SU-DHL-6 (cell line): ENCODE results near the gene POLE3.
"Not testable (repeated sequence)": the region's sequence is repeated elsewhere in the genome, so short reads cannot be mapped to it uniquely, and the experiment has no call there.

Experiments
- H2AFZ ChIP-seq: fragments of 200-600 bp; sonication (generic); 2 replicates; pipeline ENCODE4 v1.6.1; 2014; ENCODE audit warnings: low read depth, mild to moderate bottlenecking, moderate library complexity, mixed read lengths, antibody characterized with exemption, low read length; ENCODE audit not compliant: severe bottlenecking
- H3F3A ChIP-seq: fragments of 200-600 bp; shearing (Covaris generic); 2 replicates; pipeline ENCODE4 v1.6.0; 2016; ENCODE audit warnings: antibody characterized with exemption, mild to moderate bottlenecking; ENCODE audit not compliant: insufficient read depth
- H3K27ac ChIP-seq: fragments of 200-600 bp; sonication (generic); 2 replicates; pipeline ENCODE4 v1.5.1; 2016; ENCODE audit warnings: low read depth, mild to moderate bottlenecking, low read length, moderate library complexity, mixed read lengths
- H3K27me3 ChIP-seq: fragments of 200-600 bp; sonication (generic), shearing (Covaris generic); 2 replicates; pipeline ENCODE4 v1.6.0; 2014; ENCODE audit warnings: mild to moderate bottlenecking, low read length
- H3K36me3 ChIP-seq: fragments of 200-600 bp; sonication (generic); 2 replicates; pipeline ENCODE4 v1.6.1; 2014; ENCODE audit warnings: mild to moderate bottlenecking, low read length, mixed read lengths
- H3K4me2 ChIP-seq: fragments of 300-600, 200-600 bp; shearing (Covaris generic), sonication (generic); 2 replicates; pipeline ENCODE4 v1.6.0; 2014; ENCODE audit warnings: low read length, low read depth, mild to moderate bottlenecking; ENCODE audit not compliant: poor library complexity, severe bottlenecking
- H3K4me3 ChIP-seq: fragments of 200-600 bp; sonication (generic); 2 replicates; pipeline ENCODE4 v1.5.1; 2014; ENCODE audit warnings: antibody characterized with exemption, low read length, mild to moderate bottlenecking, mixed read lengths; ENCODE audit not compliant: insufficient read depth, poor library complexity, severe bottlenecking
- H3K79me2 ChIP-seq: fragments of 200-600 bp; sonication (generic); 2 replicates; pipeline ENCODE4 v1.6.1; 2014; ENCODE audit warnings: mild to moderate bottlenecking, low read length, moderate library complexity; ENCODE audit not compliant: insufficient read depth
- H3K9ac ChIP-seq: fragments of 200-600 bp; sonication (generic); 2 replicates; pipeline ENCODE4 v1.7.0; 2014; ENCODE audit warnings: mild to moderate bottlenecking, low read length
- H3K9me2 ChIP-seq: fragments of 200-600 bp; sonication (generic); replicated peaks from 2 replicates; pipeline ENCODE4 v1.6.1; 2014; ENCODE audit warnings: low read length; ENCODE audit not compliant: insufficient read depth
- H3K9me3 ChIP-seq: fragments of 200-600 bp; sonication (generic); 2 replicates; pipeline ENCODE4 v1.6.1; 2014; ENCODE audit warnings: low read length, mixed read lengths; ENCODE audit not compliant: insufficient read depth
- H4K20me1 ChIP-seq: fragments of 200-600 bp; sonication (generic); 2 replicates; pipeline ENCODE4 v1.6.1; 2014; ENCODE audit warnings: low read depth, mild to moderate bottlenecking, antibody characterized with exemption, low read length, moderate library complexity, mixed read lengths
- EZH2phosphoT487 ChIP-seq: fragments of 200-600 bp; sonication (generic), shearing (Covaris generic); conservative IDR thresholded peaks from 2 replicates; pipeline ENCODE4 v1.6.1; 2018; ENCODE audit warnings: mild to moderate bottlenecking, antibody characterized with exemption, low read length, moderate library complexity, mixed read lengths
- TF ChIP-seq, protein P1 (sequence below): fragments of 200-600 bp; sonication (generic); IDR thresholded peaks from one replicate; pipeline ENCODE4 v1.5.1; 2017; ENCODE audit warnings: antibody characterized with exemption, mild to moderate bottlenecking, low read length, moderate library complexity; ENCODE audit not compliant: insufficient read depth, poor library complexity, severe bottlenecking

POLE3 gene

DNA sequence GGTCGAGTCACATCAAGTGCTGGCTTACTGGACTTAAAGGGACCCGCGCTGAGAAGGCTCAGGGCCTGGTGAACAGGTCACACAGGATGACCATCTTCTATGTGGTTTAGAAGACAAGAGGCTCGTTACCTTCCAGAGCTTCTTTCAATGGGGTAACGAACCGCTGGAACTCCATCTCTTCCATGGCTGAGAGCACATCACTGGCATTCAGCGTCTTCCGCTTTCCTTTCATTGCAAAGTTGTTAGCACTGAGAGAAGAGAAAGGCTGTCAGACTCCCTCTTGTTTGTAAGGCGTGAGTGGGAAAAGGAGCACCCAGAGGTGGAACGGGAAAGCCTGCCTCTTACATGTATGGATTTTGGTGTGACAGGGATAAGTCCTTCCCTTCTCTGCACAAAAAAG lies 994 bp downstream of the POLE3 start:
- H3K27me3 ChIP-seq, result no peaks in the 10 kb centered on the region
- no peak overlapping the region for H2AFZ ChIP-seq
- peaks cover 28% of the 10 kb centered on the region for H3K79me2 ChIP-seq
- H3K9me2 ChIP-seq, result no peaks in the 10 kb centered on the region
- no peaks in the 10 kb centered on the region for H4K20me1 ChIP-seq
- peak overlapping the region; percentile 92 for H3K27ac ChIP-seq
- peak overlapping the region; percentile 73 for H3K4me2 ChIP-seq
- peaks cover 19% of the 10 kb centered on the region for H3F3A ChIP-seq
- peaks cover 9% of the 10 kb centered on the region; the same call in 1 of the 2 replicates for H3K36me3 ChIP-seq
- H3K4me3 ChIP-seq, result peak overlapping the region; percentile 88
- TF ChIP-seq EZH2phosphoT487, result no peak
- TF ChIP-seq, protein P1, sequence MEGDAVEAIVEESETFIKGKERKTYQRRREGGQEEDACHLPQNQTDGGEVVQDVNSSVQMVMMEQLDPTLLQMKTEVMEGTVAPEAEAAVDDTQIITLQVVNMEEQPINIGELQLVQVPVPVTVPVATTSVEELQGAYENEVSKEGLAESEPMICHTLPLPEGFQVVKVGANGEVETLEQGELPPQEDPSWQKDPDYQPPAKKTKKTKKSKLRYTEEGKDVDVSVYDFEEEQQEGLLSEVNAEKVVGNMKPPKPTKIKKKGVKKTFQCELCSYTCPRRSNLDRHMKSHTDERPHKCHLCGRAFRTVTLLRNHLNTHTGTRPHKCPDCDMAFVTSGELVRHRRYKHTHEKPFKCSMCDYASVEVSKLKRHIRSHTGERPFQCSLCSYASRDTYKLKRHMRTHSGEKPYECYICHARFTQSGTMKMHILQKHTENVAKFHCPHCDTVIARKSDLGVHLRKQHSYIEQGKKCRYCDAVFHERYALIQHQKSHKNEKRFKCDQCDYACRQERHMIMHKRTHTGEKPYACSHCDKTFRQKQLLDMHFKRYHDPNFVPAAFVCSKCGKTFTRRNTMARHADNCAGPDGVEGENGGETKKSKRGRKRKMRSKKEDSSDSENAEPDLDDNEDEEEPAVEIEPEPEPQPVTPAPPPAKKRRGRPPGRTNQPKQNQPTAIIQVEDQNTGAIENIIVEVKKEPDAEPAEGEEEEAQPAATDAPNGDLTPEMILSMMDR, result no peak
- peak overlapping the region; percentile 87 for H3K9ac ChIP-seq
- H3K9me3 ChIP-seq, result no peaks in the 10 kb centered on the region

DNA sequence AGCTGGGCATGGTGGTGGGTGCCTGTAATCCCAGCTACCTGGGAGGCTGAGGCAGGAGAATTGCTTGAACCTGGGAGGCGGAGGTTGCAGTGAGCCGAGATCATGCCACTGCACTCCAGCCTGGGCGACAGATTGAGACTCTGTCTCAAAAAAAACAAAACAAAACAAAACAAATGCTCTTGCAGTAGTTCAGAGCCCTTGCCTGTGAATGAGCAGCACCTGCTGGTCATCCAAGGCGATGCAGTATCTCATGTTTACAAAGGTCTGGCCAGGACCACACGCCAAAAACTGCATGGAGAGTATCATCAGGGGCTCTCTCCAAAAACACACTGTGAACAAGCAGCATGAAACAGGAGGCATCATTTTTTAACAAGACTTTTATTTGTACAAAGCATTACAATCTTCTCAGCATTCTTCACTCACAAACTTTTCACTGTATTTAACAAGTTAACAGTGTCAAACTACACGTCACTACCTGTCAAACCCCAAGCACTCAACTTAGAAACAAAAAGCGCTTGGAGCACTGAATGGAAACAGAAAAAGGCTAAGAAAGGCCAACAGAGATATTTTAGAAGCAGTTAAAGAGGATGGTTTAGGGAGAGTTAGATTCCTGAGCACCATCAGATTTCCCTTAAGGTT lies 3.5 kb downstream of the POLE3 start:
- not testable (repeated sequence) for H3K4me3 ChIP-seq, H2AFZ ChIP-seq, H3K27me3 ChIP-seq, H3K36me3 ChIP-seq, H3K9me3 ChIP-seq, H3K9me2 ChIP-seq, H4K20me1 ChIP-seq
- H3K79me2 ChIP-seq, result peaks cover 28% of the 10 kb centered on the region
- H3K4me2 ChIP-seq, result peak overlapping the region; percentile 73
- peak overlapping the region; percentile 87; the same call in 1 of the 2 replicates for H3K9ac ChIP-seq
- peaks cover 19% of the 10 kb centered on the region for H3F3A ChIP-seq
- H3K27ac ChIP-seq, result peak overlapping the region; percentile 19; the same call in 1 of the 2 replicates

DNA sequence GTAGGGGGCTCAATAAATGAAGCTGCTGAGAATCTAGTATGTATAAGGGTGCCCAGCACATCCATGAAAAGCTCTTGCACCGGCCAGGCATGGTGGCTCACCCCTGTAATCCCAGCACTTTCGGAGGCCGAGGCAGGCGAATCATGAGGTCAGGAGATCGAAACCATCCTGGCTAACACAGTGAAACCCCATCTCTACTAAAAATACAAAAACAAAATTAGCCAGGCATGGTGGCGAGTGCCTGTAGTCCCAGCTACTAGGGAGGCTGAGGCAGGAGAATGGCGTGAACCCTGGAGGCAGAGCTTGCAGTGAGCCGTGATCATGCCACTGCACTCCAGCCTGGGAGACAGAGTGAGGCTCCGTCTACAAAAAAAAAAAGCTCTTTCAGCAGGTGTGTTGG lies 4.1 kb downstream of the POLE3 start:
- H3K4me3 ChIP-seq, H2AFZ ChIP-seq, H4K20me1 ChIP-seq, H3K9me3 ChIP-seq, H3K4me2 ChIP-seq, H3K9me2 ChIP-seq, H3K36me3 ChIP-seq, H3K27me3 ChIP-seq, H3K9ac ChIP-seq, H3K27ac ChIP-seq: not testable (repeated sequence)
- Histone ChIP-seq H3K79me2 (peaks cover 28% of the 10 kb centered on the region), H3F3A (peaks cover 19% of the 10 kb centered on the region)

DNA sequence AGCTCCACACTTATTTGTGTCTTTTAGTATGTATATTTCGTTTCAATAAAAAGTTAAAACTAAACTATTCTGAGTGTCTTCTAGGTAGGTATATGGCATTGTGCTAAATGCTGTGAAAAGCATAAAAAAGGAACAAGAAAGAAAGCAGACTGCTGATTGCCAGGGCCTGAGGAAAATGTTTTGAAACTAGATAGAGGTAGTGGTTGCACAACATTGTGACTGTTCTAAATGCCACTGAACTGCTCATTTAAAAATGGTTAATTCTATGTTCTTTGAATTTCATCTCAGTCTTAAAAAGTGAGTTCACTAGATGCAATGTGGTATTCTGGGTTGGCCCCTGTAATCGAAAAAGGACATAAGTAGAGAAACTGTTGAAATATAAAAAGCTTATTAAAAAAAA lies 6.8 kb downstream of the POLE3 start:
- Histone ChIP-seq H4K20me1 (no peaks in the 10 kb centered on the region), H3K27ac (no peak overlapping the region), H3K4me3 (no peak overlapping the region), H3F3A (peaks cover 16% of the 10 kb centered on the region), H2AFZ (no peak overlapping the region), H3K79me2 (peaks cover 23% of the 10 kb centered on the region; the same call in 1 of the 2 replicates), H3K27me3 (no peaks in the 10 kb centered on the region), H3K36me3 (peaks cover 7% of the 10 kb centered on the region; the same call in 1 of the 2 replicates), H3K9ac (no peak overlapping the region), H3K4me2 (no peak overlapping the region), H3K9me3 (no peaks in the 10 kb centered on the region), H3K9me2 (no peaks in the 10 kb centered on the region)
- TF ChIP-seq EZH2phosphoT487, result no peak
- TF ChIP-seq, protein P1, result no peak
